Esophagus muscularis mucosa (tissue), 4 donors: ENCODE data around the gene CD248.

Experiments
- EP300 ChIP-seq: sonication (generic); formaldehyde crosslinking; IDR thresholded peaks from one replicate; pipeline ENCODE4 v1.6.1; 2017; ENCODE audit warnings: antibody characterized with exemption
- POLR2A ChIP-seq: fragments of 450-650 bp; IDR thresholded peaks from one replicate; pipeline ENCODE4 v1.6.1; 2017; ENCODE audit warnings: antibody characterized with exemption, moderate library complexity, mild to moderate bottlenecking, low read depth
- POLR2AphosphoS5 ChIP-seq, 2 donors: sonication (generic); formaldehyde crosslinking; IDR thresholded peaks; one replicate each; pipeline ENCODE4 v1.6.1; 2017; ENCODE audit warnings: antibody characterized with exemption in 2 of 2
- TF ChIP-seq, protein P1 (sequence below), 3 experiments: fragments of 200-600 bp in 2 of 3; fragments of 450-650 bp in 1 of 3; sonication (generic) in 2 of 3; IDR thresholded peaks; one replicate each; pipeline ENCODE4 v1.5.1; 2017 to 2019; ENCODE audit warnings: antibody characterized with exemption in 3 of 3, mild to moderate bottlenecking in 2 of 3, moderate library complexity in 1 of 3

DNA sequence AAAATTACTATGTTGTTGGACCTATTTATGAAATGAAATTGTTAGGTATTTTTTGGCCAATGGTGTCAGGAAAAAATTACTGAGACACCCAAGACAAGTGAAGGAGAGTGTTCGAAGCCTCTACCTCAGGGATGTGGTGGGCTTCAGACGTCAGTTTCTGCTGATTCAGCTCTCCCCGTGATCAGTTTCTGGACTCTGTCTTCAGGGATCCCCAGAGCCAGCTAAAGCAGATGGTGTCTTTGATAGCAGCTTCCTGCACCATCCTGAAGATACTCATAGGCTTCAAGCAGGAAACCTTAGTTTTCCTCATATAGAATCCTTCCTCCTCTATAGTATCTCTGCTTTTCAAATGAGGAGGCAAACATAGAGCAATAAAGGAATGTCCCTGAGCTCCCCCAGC, 7.4 kb downstream of the CD248 start:
- TF ChIP-seq, protein P1, sequence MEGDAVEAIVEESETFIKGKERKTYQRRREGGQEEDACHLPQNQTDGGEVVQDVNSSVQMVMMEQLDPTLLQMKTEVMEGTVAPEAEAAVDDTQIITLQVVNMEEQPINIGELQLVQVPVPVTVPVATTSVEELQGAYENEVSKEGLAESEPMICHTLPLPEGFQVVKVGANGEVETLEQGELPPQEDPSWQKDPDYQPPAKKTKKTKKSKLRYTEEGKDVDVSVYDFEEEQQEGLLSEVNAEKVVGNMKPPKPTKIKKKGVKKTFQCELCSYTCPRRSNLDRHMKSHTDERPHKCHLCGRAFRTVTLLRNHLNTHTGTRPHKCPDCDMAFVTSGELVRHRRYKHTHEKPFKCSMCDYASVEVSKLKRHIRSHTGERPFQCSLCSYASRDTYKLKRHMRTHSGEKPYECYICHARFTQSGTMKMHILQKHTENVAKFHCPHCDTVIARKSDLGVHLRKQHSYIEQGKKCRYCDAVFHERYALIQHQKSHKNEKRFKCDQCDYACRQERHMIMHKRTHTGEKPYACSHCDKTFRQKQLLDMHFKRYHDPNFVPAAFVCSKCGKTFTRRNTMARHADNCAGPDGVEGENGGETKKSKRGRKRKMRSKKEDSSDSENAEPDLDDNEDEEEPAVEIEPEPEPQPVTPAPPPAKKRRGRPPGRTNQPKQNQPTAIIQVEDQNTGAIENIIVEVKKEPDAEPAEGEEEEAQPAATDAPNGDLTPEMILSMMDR (IDR thresholded peaks at IDR 0.05) = no peak
- TF ChIP-seq EP300 = no peak
- no peak for TF ChIP-seq POLR2A
- no peak for TF ChIP-seq POLR2AphosphoS5 (IDR thresholded peaks at IDR 0.05)
